Epithelial cell of proximal tubule (primary cell): ENCODE measurements around the gene CHADL. TPM values are rescaled to one million over a fixed set of nuclear protein-coding genes. Genes with fewer than 3 reads are reported as not detected.

ENCODE experiments used
- DNase-seq: peaks from one replicate; pipeline ENCODE4 v3.0.0-alpha.2; 2011; ENCODE audit warnings: low read depth
- H3K4me3 ChIP-seq: 2 replicates; pipeline ENCODE4 v1.5.1; 2011; ENCODE audit warnings: low read depth, mild to moderate bottlenecking, low read length
- CTCF ChIP-seq: conservative IDR thresholded peaks from 2 replicates; pipeline ENCODE4 v1.5.1; 2012; ENCODE audit warnings: low read depth, mild to moderate bottlenecking, low read length
- total RNA-seq: library from RNA; depleted of rRNA; stranded (reverse); fragments of >200 nt; gene quantifications from 2 replicates; pipeline ENCODE4 v1.2.3, GENCODE V29; 2015

CHADL gene
- total RNA-seq, 1 donor from 2014 or later = 1.3 TPM

- no peak for DNase-seq
- no peak for TF ChIP-seq CTCF
- H3K4me3 ChIP-seq = no peak overlapping the region
These were observed 17.8 kb downstream of the CHADL start for GRCh38 chr22:41222846-41223507.

DNA sequence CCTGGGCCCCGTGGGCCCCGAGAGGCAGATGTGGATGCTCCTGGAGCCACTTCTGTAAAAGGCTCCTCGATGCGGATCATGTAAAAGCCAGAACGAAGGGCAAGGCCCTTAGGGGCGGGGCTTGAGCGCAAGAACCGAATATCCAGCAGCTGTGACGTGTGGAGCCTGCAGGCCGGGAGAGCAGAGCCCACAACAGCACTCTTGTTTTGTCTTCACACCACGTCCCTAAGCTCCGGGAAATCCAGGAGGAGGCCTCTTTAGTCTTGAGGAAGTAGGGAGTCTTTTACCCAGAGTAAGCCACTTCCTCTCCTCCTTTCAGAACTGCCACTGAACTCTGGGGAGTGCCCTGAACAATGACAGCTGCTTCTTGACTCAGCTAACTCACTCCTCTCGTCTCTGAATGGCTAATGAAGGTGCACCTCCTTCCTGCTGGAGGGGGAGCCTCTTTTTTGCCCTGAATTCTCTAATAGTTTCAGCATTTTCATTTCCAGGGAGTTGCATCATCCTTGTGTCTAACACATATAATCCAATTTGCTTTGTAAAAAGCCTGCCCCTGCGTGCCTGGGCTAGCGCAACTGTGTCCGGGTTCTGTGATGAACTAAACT, 23.1 kb downstream of the CHADL start:
- H3K4me3 ChIP-seq = no peak overlapping the region
- no peak for DNase-seq
- no peak for TF ChIP-seq CTCF

- no peak for TF ChIP-seq CTCF
- H3K4me3 ChIP-seq = no peak overlapping the region
- no peak for DNase-seq
These were observed 23.7 kb downstream of the CHADL start for GRCh38 chr22:41216984-41217383.

- no peak for TF ChIP-seq CTCF
- DNase-seq = no peak
- H3K4me3 ChIP-seq = no peak overlapping the region
These were observed 24.8 kb downstream of the CHADL start for GRCh38 chr22:41215926-41216325.

GRCh38 chr22:41215409-41215808, 25.3 kb downstream of the CHADL start:
- H3K4me3 ChIP-seq = no peak overlapping the region
- no peak for TF ChIP-seq CTCF
- DNase-seq = no peak

GRCh38 chr22:41206719-41207118, 34.0 kb downstream of the CHADL start:
- no peak for DNase-seq

More at GRCh38 chr22:41206719-41207118, 34.0 kb downstream of the CHADL start:
- H3K4me3 ChIP-seq = no peak overlapping the region
- TF ChIP-seq CTCF = no peak
